WTC11 (cell line): Measurements from ENCODE around the gene MTFR2. TPM values are rescaled to one million over a fixed set of nuclear protein-coding genes. Genes with fewer than 3 reads are reported as not detected.
A peak's percentile ranks its signal among the peaks of the same experiment; 100 is the strongest.

Experiments used
- ATAC-seq: fragments of 200-7000 bp; cut with Tn5 transposase; 2 replicates; pipeline ENCODE4 v1.10.0; 2021; ENCODE audit warnings: mild to moderate bottlenecking, moderate library complexity
- CTCF ChIA-PET: fragments of 300-600 bp; sonication (Branson Sonifier 250); formaldehyde crosslinking; loops from one replicate; lab custom pipeline; 2021; ENCODE audit warnings: antibody characterized with exemption; lab: Charles Lee
- POLR2A ChIA-PET: fragments of 350-600 bp; sonication (Branson Sonifier 250); formaldehyde crosslinking; loops from one replicate; lab custom pipeline; 2021; ENCODE audit warnings: antibody characterized with exemption; lab: Charles Lee
- DNase-seq: peaks from one replicate; pipeline ENCODE4 v3.0.0; 2021; ENCODE audit warnings: low spot score
- H3K27ac Mint-ChIP-seq: 2 replicates; pipeline ENCODE4 v1.8.0; 2021; ENCODE audit warnings: mixed read lengths
- H3K27me3 Mint-ChIP-seq: 2 replicates; pipeline ENCODE4 v1.8.0; 2021; ENCODE audit warnings: low read depth, mild to moderate bottlenecking, moderate library complexity, mixed read lengths
- H3K36me3 Mint-ChIP-seq: 2 replicates; pipeline ENCODE4 v1.8.0; 2021; ENCODE audit warnings: mixed read lengths
- H3K4me1 Mint-ChIP-seq: 2 replicates; pipeline ENCODE4 v1.8.0; 2022; ENCODE audit warnings: mixed read lengths
- H3K4me3 Mint-ChIP-seq: 2 replicates; pipeline ENCODE4 v1.8.0; 2021; ENCODE audit warnings: mild to moderate bottlenecking, moderate library complexity, mixed read lengths
- H3K9me3 Mint-ChIP-seq: 2 replicates; pipeline ENCODE4 v1.8.0; 2021; ENCODE audit warnings: mixed read lengths
- CBFB ChIP-seq: sonication (generic); formaldehyde crosslinking; IDR thresholded peaks from 2 replicates; pipeline ENCODE4 v1.8.1; 2022; ENCODE audit warnings: mild to moderate bottlenecking, low read depth, missing genetic modification reagents
- EMX1 ChIP-seq: fragments of 250-450 bp; sonication (Bioruptor Pico); IDR thresholded peaks from 2 replicates; pipeline ENCODE4 v1.8.0; 2021; ENCODE audit warnings: mild to moderate bottlenecking
- ESRRA ChIP-seq: sonication (generic); formaldehyde crosslinking; IDR thresholded peaks from 2 replicates; pipeline ENCODE4 v1.8.1; 2022; ENCODE audit warnings: mild to moderate bottlenecking, missing genetic modification reagents, borderline replicate concordance
- ETV6 ChIP-seq: sonication (generic); formaldehyde crosslinking; IDR thresholded peaks from 2 replicates; pipeline ENCODE4 v1.8.1; 2022; ENCODE audit warnings: mild to moderate bottlenecking, missing genetic modification reagents
- FOXJ3 ChIP-seq: sonication (generic); formaldehyde crosslinking; IDR thresholded peaks from 2 replicates; pipeline ENCODE4 v1.9.0; 2021; ENCODE audit warnings: missing genetic modification reagents, mild to moderate bottlenecking, borderline replicate concordance
- GABPB1 ChIP-seq: sonication (generic); formaldehyde crosslinking; IDR thresholded peaks from 2 replicates; pipeline ENCODE4 v1.8.1; 2023; ENCODE audit warnings: mild to moderate bottlenecking, missing genetic modification reagents
- GRHL2 ChIP-seq: fragments of 250-450 bp; sonication (Bioruptor Pico); IDR thresholded peaks from 2 replicates; pipeline ENCODE4 v1.8.0; 2022; ENCODE audit warnings: mild to moderate bottlenecking, moderate library complexity; ENCODE audit not compliant: insufficient replicate concordance, severe bottlenecking
- IRF2 ChIP-seq: sonication (generic); formaldehyde crosslinking; IDR thresholded peaks from 2 replicates; pipeline ENCODE4 v1.8.0; 2022; ENCODE audit warnings: low read depth, missing genetic modification reagents, borderline replicate concordance
- MXD4 ChIP-seq: fragments of 250-450 bp; sonication (Bioruptor Pico); IDR thresholded peaks from 2 replicates; pipeline ENCODE4 v1.8.0; 2021; ENCODE audit warnings: mild to moderate bottlenecking, moderate library complexity, borderline replicate concordance
- NR1H2 ChIP-seq: sonication (generic); formaldehyde crosslinking; IDR thresholded peaks from 2 replicates; pipeline ENCODE4 v1.9.0; 2021; ENCODE audit warnings: mild to moderate bottlenecking, moderate library complexity, missing genetic modification reagents
- OVOL2 ChIP-seq: fragments of 250-450 bp; sonication (Bioruptor Pico); IDR thresholded peaks from 2 replicates; pipeline ENCODE4 v1.9.0; 2021; ENCODE audit warnings: mild to moderate bottlenecking, borderline replicate concordance
- SMAD3 ChIP-seq: sonication (generic); formaldehyde crosslinking; IDR thresholded peaks from 2 replicates; pipeline ENCODE4 v1.8.0; 2022; ENCODE audit warnings: missing genetic modification reagents, mild to moderate bottlenecking, borderline replicate concordance
- total RNA-seq: library from RNA; stranded (reverse); gene quantifications from 3 replicates; pipeline ENCODE4 v1.2.3, GENCODE V29; 2021
- TF ChIP-seq, protein P1 (sequence below): sonication (generic); formaldehyde crosslinking; conservative IDR thresholded peaks from 2 replicates; pipeline ENCODE4 v1.8.1; 2022; ENCODE audit warnings: mild to moderate bottlenecking, missing genetic modification reagents
- TF ChIP-seq, protein P2 (sequence below): sonication (generic); formaldehyde crosslinking; IDR thresholded peaks from 2 replicates; pipeline ENCODE4 v1.8.1; 2022; ENCODE audit warnings: missing genetic modification reagents, borderline replicate concordance
- TF ChIP-seq, protein P3 (sequence below): sonication (generic); formaldehyde crosslinking; IDR thresholded peaks from 2 replicates; pipeline ENCODE4 v1.8.0; 2022; ENCODE audit warnings: mild to moderate bottlenecking, missing genetic modification reagents
- TF ChIP-seq, protein P4 (sequence below): fragments of 250-450 bp; sonication (Bioruptor Pico); IDR thresholded peaks from 2 replicates; pipeline ENCODE4 v1.9.0; 2021; ENCODE audit warnings: mild to moderate bottlenecking, borderline replicate concordance
- TF ChIP-seq, protein P5 (sequence below): sonication (generic); formaldehyde crosslinking; IDR thresholded peaks from 2 replicates; pipeline ENCODE4 v1.8.0; 2022; ENCODE audit warnings: mild to moderate bottlenecking, missing genetic modification reagents
- TF ChIP-seq, protein P6 (sequence below): sonication (generic); formaldehyde crosslinking; IDR thresholded peaks from 2 replicates; pipeline ENCODE4 v1.8.0; 2022; ENCODE audit warnings: mild to moderate bottlenecking, missing genetic modification reagents
- TF ChIP-seq, protein P7 (sequence below): fragments of 250-450 bp; sonication (Bioruptor Pico); IDR thresholded peaks from 2 replicates; pipeline ENCODE4 v1.9.0; 2021; ENCODE audit warnings: mild to moderate bottlenecking
- TF ChIP-seq, protein P8 (sequence below): fragments of 250-450 bp; sonication (Bioruptor Pico); conservative IDR thresholded peaks from 2 replicates; pipeline ENCODE4 v1.9.0; 2021; ENCODE audit warnings: mild to moderate bottlenecking

The MTFR2 gene
- total RNA-seq, 1 experiment from 2014 or later = 8.5 TPM

DNA sequence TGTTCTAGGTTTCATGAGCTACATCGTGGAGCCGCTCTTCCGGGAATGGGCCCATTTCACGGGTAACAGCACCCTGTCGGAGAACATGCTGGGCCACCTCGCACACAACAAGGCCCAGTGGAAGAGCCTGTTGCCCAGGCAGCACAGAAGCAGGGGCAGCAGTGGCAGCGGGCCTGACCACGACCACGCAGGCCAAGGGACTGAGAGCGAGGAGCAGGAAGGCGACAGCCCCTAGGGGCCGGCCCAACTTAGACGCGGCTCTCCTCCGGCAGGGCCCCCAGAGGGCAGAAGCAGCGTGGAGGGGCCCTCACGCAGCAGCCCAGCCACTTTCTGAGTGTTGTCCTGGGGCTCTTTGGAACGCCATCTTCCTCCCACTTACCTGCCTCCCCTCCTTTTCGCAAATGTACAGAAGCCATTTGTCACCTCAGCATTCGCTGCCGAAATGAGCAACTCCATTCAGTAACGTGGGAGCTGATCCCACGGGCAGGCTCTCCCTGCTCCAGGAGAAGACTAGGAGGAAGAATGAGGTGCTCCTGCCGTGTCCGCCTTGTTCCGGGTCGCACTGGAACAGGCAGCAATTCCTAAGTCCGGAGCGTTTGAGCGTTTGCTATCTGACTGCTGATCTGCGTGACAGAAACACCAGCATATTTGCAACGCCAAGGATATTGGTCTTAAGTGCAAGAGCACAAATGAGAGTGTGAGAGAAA is 58.4 kb downstream of the MTFR2 start:
- H3K4me3 Mint-ChIP-seq = no peak overlapping the region
- H3K4me1 Mint-ChIP-seq = no peaks in the 10 kb centered on the region
- no peak for DNase-seq
- no peaks in the 10 kb centered on the region; the same call in 1 of the 2 replicates for H3K27me3 Mint-ChIP-seq
- ChIA-PET CTCF (no interaction called here), POLR2A (interaction anchor here (0.5 kb wide), 1 partner anchor 1866 kb away, joined by 5 read pairs; no protein-coding TSS in a partner anchor)
- TF ChIP-seq EMX1 (CRISPR knock-in tag) = no peak
- TF ChIP-seq, protein P1, sequence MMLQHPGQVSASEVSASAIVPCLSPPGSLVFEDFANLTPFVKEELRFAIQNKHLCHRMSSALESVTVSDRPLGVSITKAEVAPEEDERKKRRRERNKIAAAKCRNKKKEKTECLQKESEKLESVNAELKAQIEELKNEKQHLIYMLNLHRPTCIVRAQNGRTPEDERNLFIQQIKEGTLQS (CRISPR knock-in tag) = no peak
- TF ChIP-seq, protein P2, sequence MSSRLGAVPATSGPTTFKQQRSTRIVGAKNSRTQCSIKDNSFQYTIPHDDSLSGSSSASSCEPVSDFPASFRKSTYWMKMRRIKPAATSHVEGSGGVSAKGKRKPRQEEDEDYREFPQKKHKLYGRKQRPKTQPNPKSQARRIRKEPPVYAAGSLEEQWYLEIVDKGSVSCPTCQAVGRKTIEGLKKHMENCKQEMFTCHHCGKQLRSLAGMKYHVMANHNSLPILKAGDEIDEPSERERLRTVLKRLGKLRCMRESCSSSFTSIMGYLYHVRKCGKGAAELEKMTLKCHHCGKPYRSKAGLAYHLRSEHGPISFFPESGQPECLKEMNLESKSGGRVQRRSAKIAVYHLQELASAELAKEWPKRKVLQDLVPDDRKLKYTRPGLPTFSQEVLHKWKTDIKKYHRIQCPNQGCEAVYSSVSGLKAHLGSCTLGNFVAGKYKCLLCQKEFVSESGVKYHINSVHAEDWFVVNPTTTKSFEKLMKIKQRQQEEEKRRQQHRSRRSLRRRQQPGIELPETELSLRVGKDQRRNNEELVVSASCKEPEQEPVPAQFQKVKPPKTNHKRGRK (CRISPR knock-in tag) = no peak
- TF ChIP-seq, protein P3, sequence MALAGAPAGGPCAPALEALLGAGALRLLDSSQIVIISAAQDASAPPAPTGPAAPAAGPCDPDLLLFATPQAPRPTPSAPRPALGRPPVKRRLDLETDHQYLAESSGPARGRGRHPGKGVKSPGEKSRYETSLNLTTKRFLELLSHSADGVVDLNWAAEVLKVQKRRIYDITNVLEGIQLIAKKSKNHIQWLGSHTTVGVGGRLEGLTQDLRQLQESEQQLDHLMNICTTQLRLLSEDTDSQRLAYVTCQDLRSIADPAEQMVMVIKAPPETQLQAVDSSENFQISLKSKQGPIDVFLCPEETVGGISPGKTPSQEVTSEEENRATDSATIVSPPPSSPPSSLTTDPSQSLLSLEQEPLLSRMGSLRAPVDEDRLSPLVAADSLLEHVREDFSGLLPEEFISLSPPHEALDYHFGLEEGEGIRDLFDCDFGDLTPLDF (CRISPR knock-in tag) = no peak
- TF ChIP-seq, protein P4, sequence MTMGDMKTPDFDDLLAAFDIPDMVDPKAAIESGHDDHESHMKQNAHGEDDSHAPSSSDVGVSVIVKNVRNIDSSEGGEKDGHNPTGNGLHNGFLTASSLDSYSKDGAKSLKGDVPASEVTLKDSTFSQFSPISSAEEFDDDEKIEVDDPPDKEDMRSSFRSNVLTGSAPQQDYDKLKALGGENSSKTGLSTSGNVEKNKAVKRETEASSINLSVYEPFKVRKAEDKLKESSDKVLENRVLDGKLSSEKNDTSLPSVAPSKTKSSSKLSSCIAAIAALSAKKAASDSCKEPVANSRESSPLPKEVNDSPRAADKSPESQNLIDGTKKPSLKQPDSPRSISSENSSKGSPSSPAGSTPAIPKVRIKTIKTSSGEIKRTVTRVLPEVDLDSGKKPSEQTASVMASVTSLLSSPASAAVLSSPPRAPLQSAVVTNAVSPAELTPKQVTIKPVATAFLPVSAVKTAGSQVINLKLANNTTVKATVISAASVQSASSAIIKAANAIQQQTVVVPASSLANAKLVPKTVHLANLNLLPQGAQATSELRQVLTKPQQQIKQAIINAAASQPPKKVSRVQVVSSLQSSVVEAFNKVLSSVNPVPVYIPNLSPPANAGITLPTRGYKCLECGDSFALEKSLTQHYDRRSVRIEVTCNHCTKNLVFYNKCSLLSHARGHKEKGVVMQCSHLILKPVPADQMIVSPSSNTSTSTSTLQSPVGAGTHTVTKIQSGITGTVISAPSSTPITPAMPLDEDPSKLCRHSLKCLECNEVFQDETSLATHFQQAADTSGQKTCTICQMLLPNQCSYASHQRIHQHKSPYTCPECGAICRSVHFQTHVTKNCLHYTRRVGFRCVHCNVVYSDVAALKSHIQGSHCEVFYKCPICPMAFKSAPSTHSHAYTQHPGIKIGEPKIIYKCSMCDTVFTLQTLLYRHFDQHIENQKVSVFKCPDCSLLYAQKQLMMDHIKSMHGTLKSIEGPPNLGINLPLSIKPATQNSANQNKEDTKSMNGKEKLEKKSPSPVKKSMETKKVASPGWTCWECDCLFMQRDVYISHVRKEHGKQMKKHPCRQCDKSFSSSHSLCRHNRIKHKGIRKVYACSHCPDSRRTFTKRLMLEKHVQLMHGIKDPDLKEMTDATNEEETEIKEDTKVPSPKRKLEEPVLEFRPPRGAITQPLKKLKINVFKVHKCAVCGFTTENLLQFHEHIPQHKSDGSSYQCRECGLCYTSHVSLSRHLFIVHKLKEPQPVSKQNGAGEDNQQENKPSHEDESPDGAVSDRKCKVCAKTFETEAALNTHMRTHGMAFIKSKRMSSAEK = no peak
- no peak for TF ChIP-seq ETV6
- no peak for TF ChIP-seq FOXJ3
- TF ChIP-seq IRF2 (CRISPR knock-in tag) = no peak
- TF ChIP-seq SMAD3 = no peak
- no peak for TF ChIP-seq GRHL2 (CRISPR knock-in tag)
- no peak overlapping the region for H3K27ac Mint-ChIP-seq
- no peaks in the 10 kb centered on the region for H3K9me3 Mint-ChIP-seq
- ATAC-seq = peak; percentile 84
- no peaks in the 10 kb centered on the region for H3K36me3 Mint-ChIP-seq

DNA sequence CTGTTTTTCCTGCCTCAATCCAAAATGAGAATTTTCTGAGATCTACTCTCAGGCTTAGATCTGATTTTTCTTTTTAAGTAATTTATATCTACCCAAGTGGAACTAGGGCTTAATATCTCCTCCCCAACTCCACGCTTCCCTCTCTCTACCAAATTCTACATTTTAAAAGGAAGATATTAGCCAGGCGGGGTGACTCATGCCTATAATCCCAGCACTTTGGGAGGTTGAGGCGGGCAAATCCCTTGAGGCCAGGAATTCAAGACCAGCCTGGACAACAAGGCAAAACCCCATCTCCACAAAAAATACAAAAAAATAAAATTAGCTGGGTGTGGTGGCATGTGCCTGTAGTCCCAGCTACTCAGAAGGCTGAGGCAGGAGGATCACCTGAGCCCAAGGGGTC is 61.0 kb downstream of the MTFR2 start:
- Mint-ChIP-seq H3K27ac (no peak overlapping the region), H3K4me1 (no peaks in the 10 kb centered on the region), H3K4me3 (no peak overlapping the region), H3K9me3 (no peaks in the 10 kb centered on the region), H3K27me3 (no peaks in the 10 kb centered on the region; the same call in 1 of the 2 replicates), H3K36me3 (no peaks in the 10 kb centered on the region)
- ChIA-PET CTCF (interaction anchor here (1.4 kb wide), 1 partner anchor 13 kb away, joined by 4 read pairs; no protein-coding TSS in a partner anchor), POLR2A (no interaction called here)
- ATAC-seq (no peak), DNase-seq (no peak)
- TF ChIP-seq OVOL2 (CRISPR knock-in tag) = no peak
- no peak for TF ChIP-seq GABPB1 (CRISPR knock-in tag)
- TF ChIP-seq, protein P5, sequence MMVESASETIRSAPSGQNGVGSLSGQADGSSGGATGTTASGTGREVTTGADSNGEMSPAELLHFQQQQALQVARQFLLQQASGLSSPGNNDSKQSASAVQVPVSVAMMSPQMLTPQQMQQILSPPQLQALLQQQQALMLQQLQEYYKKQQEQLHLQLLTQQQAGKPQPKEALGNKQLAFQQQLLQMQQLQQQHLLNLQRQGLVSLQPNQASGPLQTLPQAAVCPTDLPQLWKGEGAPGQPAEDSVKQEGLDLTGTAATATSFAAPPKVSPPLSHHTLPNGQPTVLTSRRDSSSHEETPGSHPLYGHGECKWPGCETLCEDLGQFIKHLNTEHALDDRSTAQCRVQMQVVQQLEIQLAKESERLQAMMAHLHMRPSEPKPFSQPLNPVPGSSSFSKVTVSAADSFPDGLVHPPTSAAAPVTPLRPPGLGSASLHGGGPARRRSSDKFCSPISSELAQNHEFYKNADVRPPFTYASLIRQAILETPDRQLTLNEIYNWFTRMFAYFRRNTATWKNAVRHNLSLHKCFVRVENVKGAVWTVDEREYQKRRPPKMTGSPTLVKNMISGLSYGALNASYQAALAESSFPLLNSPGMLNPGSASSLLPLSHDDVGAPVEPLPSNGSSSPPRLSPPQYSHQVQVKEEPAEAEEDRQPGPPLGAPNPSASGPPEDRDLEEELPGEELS (CRISPR knock-in tag) = no peak
- TF ChIP-seq, protein P6, sequence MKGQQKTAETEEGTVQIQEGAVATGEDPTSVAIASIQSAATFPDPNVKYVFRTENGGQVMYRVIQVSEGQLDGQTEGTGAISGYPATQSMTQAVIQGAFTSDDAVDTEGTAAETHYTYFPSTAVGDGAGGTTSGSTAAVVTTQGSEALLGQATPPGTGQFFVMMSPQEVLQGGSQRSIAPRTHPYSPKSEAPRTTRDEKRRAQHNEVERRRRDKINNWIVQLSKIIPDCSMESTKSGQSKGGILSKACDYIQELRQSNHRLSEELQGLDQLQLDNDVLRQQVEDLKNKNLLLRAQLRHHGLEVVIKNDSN = no peak
- no peak for TF ChIP-seq NR1H2 (CRISPR knock-in tag)
- TF ChIP-seq ESRRA (CRISPR knock-in tag) = no peak
- TF ChIP-seq CBFB = no peak
- TF ChIP-seq MXD4 (CRISPR knock-in tag) = no peak
- TF ChIP-seq, protein P7, sequence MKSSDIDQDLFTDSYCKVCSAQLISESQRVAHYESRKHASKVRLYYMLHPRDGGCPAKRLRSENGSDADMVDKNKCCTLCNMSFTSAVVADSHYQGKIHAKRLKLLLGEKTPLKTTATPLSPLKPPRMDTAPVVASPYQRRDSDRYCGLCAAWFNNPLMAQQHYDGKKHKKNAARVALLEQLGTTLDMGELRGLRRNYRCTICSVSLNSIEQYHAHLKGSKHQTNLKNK (CRISPR knock-in tag) = no peak
- TF ChIP-seq, protein P8, sequence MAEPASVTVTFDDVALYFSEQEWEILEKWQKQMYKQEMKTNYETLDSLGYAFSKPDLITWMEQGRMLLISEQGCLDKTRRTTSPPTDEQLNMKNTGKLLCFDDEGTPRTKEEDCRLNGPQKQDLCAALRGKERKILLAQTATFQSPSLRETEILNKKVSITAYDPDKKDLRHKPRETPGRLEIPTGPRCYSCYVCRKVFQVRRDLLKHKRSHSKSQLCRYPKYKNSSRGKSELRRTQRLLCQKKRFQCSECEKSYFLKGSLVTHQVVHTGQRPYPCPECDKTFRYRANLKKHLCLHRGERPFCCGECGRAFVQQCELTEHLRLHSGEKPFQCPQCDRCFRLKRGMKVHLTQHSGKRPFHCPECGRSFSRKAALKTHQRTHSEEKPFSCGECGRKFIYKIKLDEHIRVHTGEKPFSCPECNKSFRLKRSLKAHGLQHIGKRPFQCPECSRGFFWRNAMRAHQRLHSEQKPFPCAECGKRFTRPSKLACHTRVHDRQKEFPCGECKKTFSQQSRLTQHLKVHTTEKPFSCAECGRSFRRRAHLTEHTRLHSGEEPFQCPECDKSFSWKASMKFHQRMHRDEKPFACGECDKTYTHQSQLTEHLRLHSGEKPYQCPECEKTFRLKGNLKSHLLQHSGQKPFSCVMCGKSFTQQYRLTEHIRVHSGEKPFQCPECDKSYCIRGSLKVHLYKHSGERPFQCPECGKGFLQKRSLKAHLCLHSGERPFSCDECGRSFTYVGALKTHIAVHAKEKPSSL (CRISPR knock-in tag) = no peak
